ENCODE measurements around the gene HCRTR1. TPM values are rescaled to one million over a fixed set of nuclear protein-coding genes. Genes with fewer than 3 reads are reported as not detected.

The HCRTR1 gene
- total and polyA plus RNA-seq, 4 donors: 0.18 to 0.42 TPM; not detected in 2

- no peaks in the 10 kb centered on the region for H3K36me3 ChIP-seq (ENCODE audit: control insufficient read depth in 1 of 2, insufficient read depth in 2 of 2, low read length in 1 of 2)
- no peak overlapping the region for H3K4me3 ChIP-seq (ENCODE audit: low read length in 2 of 2)
- no peak overlapping the region for H3K27ac ChIP-seq (ENCODE audit: low read depth in 1 of 2, low read length in 2 of 2)
- DNase-seq (no peak), ATAC-seq (ENCODE audit: low FRiP score) (no peak)
- H3K27me3 ChIP-seq (ENCODE audit: control insufficient read depth in 1 of 2, insufficient read depth in 2 of 2, low read length in 1 of 2): no peaks in the 10 kb centered on the region
- no peaks in the 10 kb centered on the region for H3K4me1 ChIP-seq (ENCODE audit: control insufficient read depth in 1 of 2, insufficient read depth in 2 of 2, low read length in 2 of 2)
- no peaks in the 10 kb centered on the region for H3K9me3 ChIP-seq (ENCODE audit: control insufficient read depth, low read length)
- intact Hi-C loops (cut with DNase I): no loop called here
Observed at GRCh38 chr1:31640179-31640578, 22.7 kb downstream of the HCRTR1 start.

DNA sequence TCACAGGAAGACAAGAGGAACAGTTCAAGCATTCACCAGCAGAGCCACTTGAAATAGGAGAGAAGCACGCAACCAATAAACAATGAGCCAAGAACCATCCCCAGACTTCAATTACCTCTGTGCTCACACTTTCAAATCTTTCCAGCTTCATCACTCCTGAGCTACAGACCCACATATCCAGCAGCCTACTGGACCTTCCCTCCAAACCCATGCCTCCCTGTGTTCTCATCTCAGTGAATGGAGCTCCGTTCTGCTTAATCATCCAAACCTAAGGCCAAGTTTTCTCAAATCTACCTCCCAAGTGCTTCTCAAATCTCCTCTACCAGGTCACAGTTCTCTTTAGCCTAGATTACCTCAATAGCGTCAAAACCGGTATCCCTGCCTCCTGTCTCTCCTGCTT is 23.5 kb downstream of the HCRTR1 start:
- Histone ChIP-seq H3K27ac (ENCODE audit: low read depth in 1 of 2, low read length in 2 of 2) (peak overlapping the region in 1 of 2 donors; percentile 29), H3K4me3 (ENCODE audit: low read length in 2 of 2) (no peak overlapping the region), H3K36me3 (ENCODE audit: control insufficient read depth in 1 of 2, insufficient read depth in 2 of 2, low read length in 1 of 2) (no peaks in the 10 kb centered on the region), H3K27me3 (ENCODE audit: control insufficient read depth in 1 of 2, insufficient read depth in 2 of 2, low read length in 1 of 2) (no peaks in the 10 kb centered on the region), H3K9me3 (ENCODE audit: control insufficient read depth, low read length) (no peaks in the 10 kb centered on the region), H3K4me1 (ENCODE audit: control insufficient read depth in 1 of 2, insufficient read depth in 2 of 2, low read length in 2 of 2) (peaks cover 0 to 3% of the 10 kb centered on the region in 2 donors)
- WGBS, 2 donors: 73 to 75% methylated on average over 4 of the region's 4 CpGs
- no peak for DNase-seq
- no peak for ATAC-seq (ENCODE audit: low FRiP score)
- intact Hi-C loops (cut with DNase I): no loop called here

GRCh38 chr1:31642366-31642765 is 24.9 kb downstream of the HCRTR1 start:
- 53 to 59% methylated on average over 4 of the region's 4 CpGs for WGBS, 2 donors
- H3K4me1 ChIP-seq (ENCODE audit: control insufficient read depth in 1 of 2, insufficient read depth in 2 of 2, low read length in 2 of 2): peaks cover 0 to 6% of the 10 kb centered on the region in 2 donors
- no peaks in the 10 kb centered on the region for H3K9me3 ChIP-seq (ENCODE audit: control insufficient read depth, low read length)
- ATAC-seq (ENCODE audit: low FRiP score) (no peak), DNase-seq (no peak)
- no peak overlapping the region for H3K4me3 ChIP-seq (ENCODE audit: low read length in 2 of 2)
- H3K27ac ChIP-seq (ENCODE audit: low read depth in 1 of 2, low read length in 2 of 2): no peak overlapping the region
- H3K27me3 ChIP-seq (ENCODE audit: control insufficient read depth in 1 of 2, insufficient read depth in 2 of 2, low read length in 1 of 2): no peaks in the 10 kb centered on the region
- intact Hi-C loops (cut with DNase I): no loop called here
- no peaks in the 10 kb centered on the region for H3K36me3 ChIP-seq (ENCODE audit: control insufficient read depth in 1 of 2, insufficient read depth in 2 of 2, low read length in 1 of 2)

DNA sequence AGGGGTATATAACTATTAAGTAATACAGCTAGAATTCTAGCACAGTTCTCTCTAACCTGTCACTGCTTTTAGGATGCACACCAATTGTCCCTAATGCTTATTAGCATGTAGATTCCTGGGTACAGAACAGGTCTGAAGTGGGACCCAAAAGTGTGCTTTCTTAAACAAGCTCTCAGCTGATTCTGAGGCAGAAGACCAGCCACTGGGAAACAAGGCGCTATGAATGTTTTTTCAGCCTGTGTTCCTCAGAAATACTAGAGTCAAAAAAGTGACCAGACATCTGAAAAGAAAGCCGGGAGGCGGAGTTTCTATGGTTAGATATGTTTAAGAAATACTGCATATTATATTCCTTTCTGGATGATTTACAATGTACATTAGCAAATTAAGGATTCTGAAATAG is 25.4 kb downstream of the HCRTR1 start:
- intact Hi-C loops (cut with DNase I): no loop called here
- Histone ChIP-seq H3K36me3 (ENCODE audit: control insufficient read depth in 1 of 2, insufficient read depth in 2 of 2, low read length in 1 of 2) (no peaks in the 10 kb centered on the region), H3K4me3 (ENCODE audit: low read length in 2 of 2) (no peak overlapping the region), H3K27ac (ENCODE audit: low read depth in 1 of 2, low read length in 2 of 2) (no peak overlapping the region), H3K4me1 (ENCODE audit: control insufficient read depth in 1 of 2, insufficient read depth in 2 of 2, low read length in 2 of 2) (peaks cover 3 to 7% of the 10 kb centered on the region in 2 donors), H3K27me3 (ENCODE audit: control insufficient read depth in 1 of 2, insufficient read depth in 2 of 2, low read length in 1 of 2) (no peaks in the 10 kb centered on the region), H3K9me3 (ENCODE audit: control insufficient read depth, low read length) (no peaks in the 10 kb centered on the region)
- WGBS, 2 donors: 70 to 81% methylated on average over 3 of the region's 3 CpGs
- ATAC-seq (ENCODE audit: low FRiP score) (no peak), DNase-seq (no peak)

DNA sequence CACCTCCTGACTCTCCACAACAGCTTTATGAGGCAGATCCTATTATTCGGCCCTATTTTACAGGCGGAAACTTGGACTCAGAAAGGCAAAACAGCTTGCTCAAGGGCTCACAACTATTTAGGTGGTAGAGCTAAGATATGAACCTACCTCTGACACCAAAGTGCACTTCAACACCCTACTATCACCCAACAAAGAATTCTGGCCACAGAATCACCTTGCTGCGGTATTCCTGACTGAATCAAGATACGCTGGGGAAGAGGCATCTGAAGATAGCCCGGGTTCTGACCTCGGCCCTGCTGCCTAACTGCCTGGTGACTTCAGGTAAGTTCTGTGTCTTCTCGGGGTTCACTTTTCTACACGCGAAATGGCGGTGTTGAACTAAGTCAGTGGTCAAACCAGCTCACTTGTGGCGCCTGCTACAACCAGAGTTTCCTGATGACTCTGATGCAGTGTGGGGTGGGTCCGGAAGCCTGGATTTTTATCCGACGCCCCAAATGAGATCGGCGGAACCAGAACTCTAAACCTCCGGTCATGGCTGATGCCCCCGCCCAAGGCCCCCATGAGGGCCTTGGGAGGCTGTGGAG is 26.6 kb downstream of the HCRTR1 start:
- no peaks in the 10 kb centered on the region for H3K27me3 ChIP-seq (ENCODE audit: control insufficient read depth in 1 of 2, insufficient read depth in 2 of 2, low read length in 1 of 2)
- intact Hi-C loops (cut with DNase I): loop anchor here in 1 of 2 donors (1.0 kb wide), 1 partner anchor 76 kb away; no protein-coding TSS in a partner anchor
- 4 to 6% methylated on average over 18 of the region's 18 CpGs for WGBS, 2 donors
- peak overlapping the region; percentile 24 to 93 for H3K27ac ChIP-seq (ENCODE audit: low read depth in 1 of 2, low read length in 2 of 2)
- peak overlapping the region; percentile 49 to 52 for H3K4me3 ChIP-seq (ENCODE audit: low read length in 2 of 2)
- H3K4me1 ChIP-seq (ENCODE audit: control insufficient read depth in 1 of 2, insufficient read depth in 2 of 2, low read length in 2 of 2): peaks cover 7 to 9% of the 10 kb centered on the region in 2 donors
- ATAC-seq (ENCODE audit: low FRiP score) (no peak), DNase-seq (no peak)
- no peaks in the 10 kb centered on the region for H3K36me3 ChIP-seq (ENCODE audit: control insufficient read depth in 1 of 2, insufficient read depth in 2 of 2, low read length in 1 of 2)
- H3K9me3 ChIP-seq (ENCODE audit: control insufficient read depth, low read length): no peaks in the 10 kb centered on the region

GRCh38 chr1:31644560-31645273 is 27.2 kb downstream of the HCRTR1 start, which contains the start of gene PEF1:
PEF1 (minus strand) TSS chr1:31644876; CDS start chr1:31644864, 12 bp downstream.
- intact Hi-C loops (cut with DNase I): loop anchor here in 1 of 2 donors (1.0 kb wide), 1 partner anchor 76 kb away; no protein-coding TSS in a partner anchor
- H3K27me3 ChIP-seq (ENCODE audit: control insufficient read depth in 1 of 2, insufficient read depth in 2 of 2, low read length in 1 of 2): no peaks in the 10 kb centered on the region
- H3K9me3 ChIP-seq (ENCODE audit: control insufficient read depth, low read length): no peaks in the 10 kb centered on the region
- DNase-seq (peak; percentile 99 to 100), ATAC-seq (ENCODE audit: low FRiP score) (peak; percentile 97)
- no peaks in the 10 kb centered on the region for H3K36me3 ChIP-seq (ENCODE audit: control insufficient read depth in 1 of 2, insufficient read depth in 2 of 2, low read length in 1 of 2)
- peak within 1 kb of the TSS; percentile 52 to 59 for H3K4me3 ChIP-seq (ENCODE audit: low read length in 2 of 2)
- WGBS, 2 donors: 0% methylated on average over 53 to 56 of the region's 56 CpGs
- H3K4me1 ChIP-seq (ENCODE audit: control insufficient read depth in 1 of 2, insufficient read depth in 2 of 2, low read length in 2 of 2): peaks cover 7 to 9% of the 10 kb centered on the region in 2 donors
- H3K27ac ChIP-seq (ENCODE audit: low read depth in 1 of 2, low read length in 2 of 2): peak within 1 kb of the TSS; percentile 24 to 93

GRCh38 chr1:31645274-31645568 is 27.7 kb downstream of the HCRTR1 start:
- intact Hi-C loops (cut with DNase I): no loop called here
- WGBS, 2 donors: 1% methylated on average over 11 of the region's 11 CpGs
- DNase-seq: no peak
- Histone ChIP-seq H3K36me3 (ENCODE audit: control insufficient read depth in 1 of 2, insufficient read depth in 2 of 2, low read length in 1 of 2) (no peaks in the 10 kb centered on the region), H3K27ac (ENCODE audit: low read depth in 1 of 2, low read length in 2 of 2) (peak overlapping the region; percentile 24 to 93), H3K4me1 (ENCODE audit: control insufficient read depth in 1 of 2, insufficient read depth in 2 of 2, low read length in 2 of 2) (peaks cover 7 to 9% of the 10 kb centered on the region in 2 donors), H3K27me3 (ENCODE audit: control insufficient read depth in 1 of 2, insufficient read depth in 2 of 2, low read length in 1 of 2) (no peaks in the 10 kb centered on the region), H3K9me3 (ENCODE audit: control insufficient read depth, low read length) (no peaks in the 10 kb centered on the region), H3K4me3 (ENCODE audit: low read length in 2 of 2) (peak overlapping the region; percentile 9 to 59)
- ATAC-seq (ENCODE audit: low FRiP score): no peak

- Histone ChIP-seq H3K27me3 (ENCODE audit: control insufficient read depth in 1 of 2, insufficient read depth in 2 of 2, low read length in 1 of 2) (no peaks in the 10 kb centered on the region), H3K27ac (ENCODE audit: low read depth in 1 of 2, low read length in 2 of 2) (peak overlapping the region; percentile 62 to 99), H3K9me3 (ENCODE audit: control insufficient read depth, low read length) (no peaks in the 10 kb centered on the region), H3K36me3 (ENCODE audit: control insufficient read depth in 1 of 2, insufficient read depth in 2 of 2, low read length in 1 of 2) (no peaks in the 10 kb centered on the region), H3K4me3 (ENCODE audit: low read length in 2 of 2) (no peak overlapping the region), H3K4me1 (ENCODE audit: control insufficient read depth in 1 of 2, insufficient read depth in 2 of 2, low read length in 2 of 2) (peaks cover 7 to 9% of the 10 kb centered on the region in 2 donors)
- WGBS, 2 donors: 95 to 99% methylated on average over 4 of the region's 4 CpGs
- DNase-seq: no peak
- intact Hi-C loops (cut with DNase I): no loop called here
- ATAC-seq (ENCODE audit: low FRiP score): no peak
Observed at GRCh38 chr1:31646259-31646960, 28.9 kb downstream of the HCRTR1 start.

Data from aorta (tissue), 5 donors.